ENCODE measurements around the gene SMARCD1. TPM values are rescaled to one million over a fixed set of nuclear protein-coding genes. Genes with fewer than 3 reads are reported as not detected.

Gene SMARCD1
- polyA plus RNA-seq, 2 donors, result 9.8 to 17.8 TPM

DNA sequence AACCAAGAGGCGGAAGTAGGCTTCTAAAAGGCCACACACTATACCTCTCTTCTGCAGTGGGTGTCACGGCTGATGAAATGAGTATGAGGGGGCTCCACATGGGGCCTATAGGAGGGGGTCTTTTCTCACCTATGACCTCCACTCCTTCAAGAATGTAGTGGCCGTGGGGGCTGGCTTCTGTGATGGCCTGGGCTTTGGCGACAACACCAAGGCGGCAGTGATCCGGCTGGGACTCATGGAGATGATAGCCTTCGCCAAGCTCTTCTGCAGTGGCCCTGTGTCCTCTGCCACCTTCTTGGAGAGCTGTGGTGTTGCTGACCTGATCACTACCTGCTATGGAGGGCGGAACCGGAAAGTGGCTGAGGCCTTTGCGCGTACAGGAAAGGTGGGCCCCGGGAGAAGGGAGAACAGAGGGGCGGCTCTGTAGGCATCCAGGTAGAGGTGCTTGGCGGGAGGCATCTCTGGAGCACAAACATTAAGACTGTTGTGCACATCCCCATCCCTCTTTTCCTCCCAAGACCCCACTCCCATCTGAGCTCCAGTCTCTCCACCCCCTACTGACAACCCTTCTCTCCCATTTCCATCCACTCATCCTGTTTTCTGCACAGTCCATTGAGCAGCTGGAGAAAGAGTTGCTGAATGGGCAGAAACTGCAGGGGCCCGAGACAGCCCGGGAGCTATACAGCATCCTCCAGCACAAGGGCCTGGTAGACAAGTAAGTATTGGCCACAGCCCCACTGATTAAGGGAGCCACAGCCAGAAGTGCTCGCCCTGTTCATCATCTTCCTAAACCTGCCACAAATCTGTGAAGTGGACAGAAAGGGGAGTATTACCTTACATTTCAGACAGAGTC is 22.5 kb downstream of the SMARCD1 start:
- Histone ChIP-seq H3K9me3 (ENCODE audit: control insufficient read depth in 2 of 2, insufficient read depth in 1 of 2, low read depth in 1 of 2, low read length in 1 of 2) (no peaks in the 10 kb centered on the region), H3K27me3 (ENCODE audit: control insufficient read depth in 1 of 2, insufficient read depth in 2 of 2, low read length in 2 of 2) (no peaks in the 10 kb centered on the region), H3K36me3 (ENCODE audit: control insufficient read depth in 2 of 2, insufficient read depth in 2 of 2, low read length in 1 of 2) (no peaks in the 10 kb centered on the region), H3K27ac (ENCODE audit: low read depth in 2 of 2, low read length in 1 of 2) (no peak overlapping the region), H3K4me1 (ENCODE audit: control insufficient read depth in 2 of 2, insufficient read depth in 2 of 2, low read length in 1 of 2) (peaks cover 2 to 23% of the 10 kb centered on the region in 2 donors), H3K4me3 (ENCODE audit: low read depth in 1 of 2, low read length in 2 of 2) (no peak overlapping the region)
- 96% methylated on average over 17 of the region's 17 CpGs for WGBS, 2 donors

DNA sequence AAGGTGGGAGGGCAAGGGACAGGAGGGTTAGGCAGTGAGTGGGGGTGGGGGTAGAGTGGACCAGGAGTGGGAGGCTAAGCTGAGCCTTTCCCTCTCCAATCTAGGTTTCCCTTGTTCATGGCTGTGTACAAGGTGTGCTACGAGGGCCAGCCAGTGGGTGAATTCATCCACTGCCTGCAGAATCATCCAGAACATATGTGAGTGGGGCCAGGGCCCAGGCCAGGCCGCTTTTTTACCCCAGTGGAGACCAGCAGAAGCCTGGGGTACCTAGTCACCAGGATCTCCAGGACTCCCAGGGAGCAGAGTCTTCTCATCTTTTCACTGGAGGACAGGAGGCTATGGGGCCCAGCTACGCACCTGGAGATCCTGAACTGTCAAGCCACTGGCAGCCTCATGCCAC is 24.2 kb downstream of the SMARCD1 start:
- Histone ChIP-seq H3K27ac (ENCODE audit: low read depth in 2 of 2, low read length in 1 of 2) (peak overlapping the region; percentile 83 to 92), H3K27me3 (ENCODE audit: control insufficient read depth in 1 of 2, insufficient read depth in 2 of 2, low read length in 2 of 2) (no peaks in the 10 kb centered on the region), H3K4me3 (ENCODE audit: low read depth in 1 of 2, low read length in 2 of 2) (no peak overlapping the region), H3K36me3 (ENCODE audit: control insufficient read depth in 2 of 2, insufficient read depth in 2 of 2, low read length in 1 of 2) (no peaks in the 10 kb centered on the region), H3K4me1 (ENCODE audit: control insufficient read depth in 2 of 2, insufficient read depth in 2 of 2, low read length in 1 of 2) (peaks cover 2 to 18% of the 10 kb centered on the region in 2 donors), H3K9me3 (ENCODE audit: control insufficient read depth in 2 of 2, insufficient read depth in 1 of 2, low read depth in 1 of 2, low read length in 1 of 2) (no peaks in the 10 kb centered on the region)
- 89 to 98% methylated on average over 3 of the region's 3 CpGs for whole genome bisulfite sequencing, 2 donors

DNA sequence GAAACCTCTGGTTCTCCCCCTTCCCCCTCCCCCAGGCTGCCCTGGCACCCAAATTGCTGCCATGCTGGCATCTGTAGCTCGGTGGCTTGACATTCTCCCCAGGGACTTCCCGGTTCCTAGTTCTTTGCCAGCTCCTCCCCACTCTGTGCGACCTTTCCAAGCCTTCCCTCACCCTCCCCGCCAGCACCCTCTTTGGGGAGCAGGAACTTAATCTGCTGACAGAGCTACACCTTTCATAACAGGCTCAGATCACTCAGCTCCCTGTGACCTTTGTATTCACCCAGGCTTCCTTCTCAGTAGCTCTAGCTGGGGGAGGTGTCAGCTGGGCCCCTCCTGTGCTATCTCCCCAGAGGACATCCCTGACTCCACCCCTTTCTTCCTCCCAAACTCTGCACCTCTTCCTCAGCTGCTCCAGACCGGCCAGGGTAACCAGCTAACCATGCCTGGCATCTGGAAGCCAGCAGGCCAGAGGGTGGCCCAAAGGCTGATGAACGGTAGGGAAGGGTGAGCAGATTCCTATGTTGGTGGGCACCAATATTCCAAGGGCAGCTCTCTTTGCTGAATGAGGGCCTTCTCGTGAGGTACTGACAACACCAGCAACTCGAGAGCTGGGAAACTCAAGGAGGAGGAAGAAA is 25.1 kb downstream of the SMARCD1 start:
- WGBS, 2 donors, result 36 to 37% methylated on average over 8 of the region's 8 CpGs
- Histone ChIP-seq H3K9me3 (ENCODE audit: control insufficient read depth in 2 of 2, insufficient read depth in 1 of 2, low read depth in 1 of 2, low read length in 1 of 2) (no peaks in the 10 kb centered on the region), H3K4me1 (ENCODE audit: control insufficient read depth in 2 of 2, insufficient read depth in 2 of 2, low read length in 1 of 2) (peaks cover 2 to 14% of the 10 kb centered on the region in 2 donors), H3K27ac (ENCODE audit: low read depth in 2 of 2, low read length in 1 of 2) (peak overlapping the region; percentile 83 to 92), H3K27me3 (ENCODE audit: control insufficient read depth in 1 of 2, insufficient read depth in 2 of 2, low read length in 2 of 2) (no peaks in the 10 kb centered on the region), H3K4me3 (ENCODE audit: low read depth in 1 of 2, low read length in 2 of 2) (no peak overlapping the region), H3K36me3 (ENCODE audit: control insufficient read depth in 2 of 2, insufficient read depth in 2 of 2, low read length in 1 of 2) (no peaks in the 10 kb centered on the region)

DNA sequence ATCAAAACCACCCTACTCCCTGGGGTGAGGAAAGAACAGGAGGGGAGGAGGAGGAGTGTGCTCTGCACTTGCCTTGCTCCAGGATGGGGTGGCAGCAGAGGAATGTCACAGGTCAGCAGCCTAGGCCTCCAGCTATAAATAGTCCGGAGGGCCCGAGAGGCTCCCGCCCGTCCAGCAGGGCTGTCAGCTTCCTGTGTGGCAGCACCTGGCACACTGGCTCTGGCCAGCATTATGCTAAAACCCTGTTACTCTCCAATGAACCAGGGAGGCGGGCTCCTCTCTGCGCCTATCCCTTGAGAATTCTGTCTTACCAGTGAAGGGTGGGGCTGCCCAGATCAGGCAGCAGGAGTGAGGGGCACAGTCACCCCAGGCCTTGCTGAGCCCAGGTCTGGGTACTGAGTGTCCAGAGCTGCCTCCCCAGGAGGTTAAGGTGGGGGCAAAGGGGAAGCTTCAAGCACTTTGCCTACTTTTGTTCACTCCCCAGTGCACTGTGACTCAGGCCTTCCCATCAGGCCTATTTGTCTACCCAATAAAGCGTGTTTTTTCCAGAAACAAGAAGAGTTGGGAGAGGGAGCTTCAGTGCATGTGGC is 25.7 kb downstream of the SMARCD1 start:
- 21 to 28% methylated on average over 7 of the region's 7 CpGs for WGBS, 2 donors
- no peaks in the 10 kb centered on the region for H3K27me3 ChIP-seq (ENCODE audit: control insufficient read depth in 1 of 2, insufficient read depth in 2 of 2, low read length in 2 of 2)
- H3K4me3 ChIP-seq (ENCODE audit: low read depth in 1 of 2, low read length in 2 of 2), result no peak overlapping the region
- H3K9me3 ChIP-seq (ENCODE audit: control insufficient read depth in 2 of 2, insufficient read depth in 1 of 2, low read depth in 1 of 2, low read length in 1 of 2), result no peaks in the 10 kb centered on the region
- no peaks in the 10 kb centered on the region for H3K36me3 ChIP-seq (ENCODE audit: control insufficient read depth in 2 of 2, insufficient read depth in 2 of 2, low read length in 1 of 2)
- H3K27ac ChIP-seq (ENCODE audit: low read depth in 2 of 2, low read length in 1 of 2), result peak overlapping the region; percentile 83 to 92
- H3K4me1 ChIP-seq (ENCODE audit: control insufficient read depth in 2 of 2, insufficient read depth in 2 of 2, low read length in 1 of 2), result peaks cover 2 to 14% of the 10 kb centered on the region in 2 donors

DNA sequence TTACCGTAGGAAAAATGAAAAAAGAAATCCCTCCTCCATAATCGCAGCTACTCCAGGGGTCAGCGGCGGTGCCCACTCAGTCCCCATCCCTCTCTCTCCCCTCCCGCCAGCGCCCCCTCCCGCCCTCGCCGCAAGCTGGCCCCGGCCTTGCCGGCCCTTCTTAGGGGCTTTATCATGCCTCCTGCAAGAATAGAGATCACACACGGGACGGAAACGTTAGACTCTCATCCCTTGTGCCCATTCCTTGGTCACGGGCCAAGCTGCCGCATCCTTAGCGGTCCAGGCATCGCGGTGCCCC is 26.2 kb downstream of the SMARCD1 start:
- 9 to 12% methylated on average over 19 of the region's 19 CpGs for WGBS, 2 donors
- Histone ChIP-seq H3K27me3 (ENCODE audit: control insufficient read depth in 1 of 2, insufficient read depth in 2 of 2, low read length in 2 of 2) (no peaks in the 10 kb centered on the region), H3K27ac (ENCODE audit: low read depth in 2 of 2, low read length in 1 of 2) (peak overlapping the region; percentile 83 to 92), H3K9me3 (ENCODE audit: control insufficient read depth in 2 of 2, insufficient read depth in 1 of 2, low read depth in 1 of 2, low read length in 1 of 2) (no peaks in the 10 kb centered on the region), H3K36me3 (ENCODE audit: control insufficient read depth in 2 of 2, insufficient read depth in 2 of 2, low read length in 1 of 2) (no peaks in the 10 kb centered on the region), H3K4me1 (ENCODE audit: control insufficient read depth in 2 of 2, insufficient read depth in 2 of 2, low read length in 1 of 2) (peaks cover 2 to 14% of the 10 kb centered on the region in 2 donors), H3K4me3 (ENCODE audit: low read depth in 1 of 2, low read length in 2 of 2) (peak overlapping the region; percentile 4 to 80)

DNA sequence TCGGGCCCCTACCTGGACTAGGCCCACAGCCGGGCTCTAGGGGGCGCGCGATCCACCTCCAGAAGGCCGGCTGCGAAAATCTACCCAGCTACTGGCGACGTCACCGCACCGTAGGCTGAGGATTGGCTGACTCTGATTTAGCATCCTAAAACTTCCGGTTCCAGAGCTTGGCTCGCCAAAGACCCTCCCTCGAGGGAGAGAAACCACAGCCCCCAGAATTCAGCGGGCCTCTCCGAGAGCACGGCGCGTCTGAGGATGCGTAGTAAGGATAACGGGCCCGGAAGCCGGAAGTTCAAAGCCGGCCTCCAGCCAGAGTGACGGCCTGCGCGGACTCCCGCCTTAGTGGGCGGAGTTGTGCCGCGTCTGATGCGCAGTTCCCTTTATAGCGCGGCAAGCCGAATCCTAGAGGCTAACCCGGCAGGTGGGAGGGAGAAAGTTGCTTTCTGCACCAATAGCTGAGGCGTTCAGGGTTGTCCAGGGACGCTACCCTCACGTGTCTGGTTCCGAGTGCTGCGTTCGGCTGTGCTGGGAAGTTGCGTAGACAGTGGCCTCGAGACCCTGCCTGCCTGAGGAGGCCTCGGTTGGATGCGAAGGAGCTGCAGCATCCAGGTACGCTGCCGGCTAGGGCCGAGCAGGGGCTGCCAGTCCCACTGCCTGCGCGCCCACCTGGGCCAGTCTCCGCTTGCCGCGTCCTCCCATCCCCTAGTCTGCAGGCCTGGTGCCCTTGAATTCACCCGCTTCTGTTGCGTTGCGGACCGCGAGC is 26.7 kb downstream of the SMARCD1 start, which contains the start of gene COX14:
TSS of gene COX14 (plus strand) at position 544 of the 763 bp plus-strand sequence. CDS start 7,808 bp downstream, outside the sequence.
- Histone ChIP-seq H3K9me3 (ENCODE audit: control insufficient read depth in 2 of 2, insufficient read depth in 1 of 2, low read depth in 1 of 2, low read length in 1 of 2) (no peaks in the 10 kb centered on the region), H3K4me3 (ENCODE audit: low read depth in 1 of 2, low read length in 2 of 2) (peak within 1 kb of the TSS; percentile 80 to 87), H3K4me1 (ENCODE audit: control insufficient read depth in 2 of 2, insufficient read depth in 2 of 2, low read length in 1 of 2) (peaks cover 2 to 14% of the 10 kb centered on the region in 2 donors), H3K36me3 (ENCODE audit: control insufficient read depth in 2 of 2, insufficient read depth in 2 of 2, low read length in 1 of 2) (no peaks in the 10 kb centered on the region), H3K27me3 (ENCODE audit: control insufficient read depth in 1 of 2, insufficient read depth in 2 of 2, low read length in 2 of 2) (no peaks in the 10 kb centered on the region), H3K27ac (ENCODE audit: low read depth in 2 of 2, low read length in 1 of 2) (peak within 1 kb of the TSS; percentile 94 to 99)
- 0% methylated on average over 59 of the region's 59 CpGs for WGBS, 2 donors

DNA sequence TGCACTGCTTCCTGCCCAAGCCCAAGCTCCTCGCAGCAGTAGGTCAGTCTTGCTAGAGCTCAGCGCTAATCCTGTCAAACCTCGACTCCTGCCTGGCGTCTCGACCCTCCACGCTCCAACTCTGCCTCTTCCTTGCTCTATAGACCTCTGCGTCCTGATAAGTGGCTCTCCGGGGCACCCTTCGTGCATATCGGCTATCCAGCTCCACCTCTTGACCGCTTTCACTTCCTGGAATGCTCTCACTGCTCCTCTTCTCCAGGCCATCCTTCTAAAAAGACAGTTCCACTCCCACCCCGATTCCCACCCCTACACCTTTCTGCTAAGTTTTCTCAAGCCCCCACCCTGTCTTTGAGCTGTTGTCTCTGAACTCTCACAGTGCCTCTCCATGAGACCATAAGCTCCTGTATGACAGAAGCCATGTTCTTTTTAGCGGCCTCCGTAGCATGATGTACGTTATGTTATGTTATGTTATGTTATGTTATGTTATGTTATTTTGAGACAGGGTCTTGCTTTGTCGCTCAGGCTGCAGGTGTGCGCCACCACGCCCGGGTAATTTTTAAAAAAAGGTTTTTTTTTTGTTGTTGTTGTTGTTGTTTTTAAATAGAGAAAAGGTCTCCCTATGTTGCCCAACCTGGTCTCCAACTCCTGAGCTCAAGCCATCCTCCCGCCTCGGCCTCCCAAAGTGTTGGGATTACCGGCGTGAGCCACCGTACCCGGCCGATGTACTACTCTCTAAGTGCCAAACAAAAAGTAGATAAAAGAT is 27.5 kb downstream of the SMARCD1 start:
- peak overlapping the region; percentile 80 to 87 for H3K4me3 ChIP-seq (ENCODE audit: low read depth in 1 of 2, low read length in 2 of 2)
- 9 to 18% methylated on average over 26 of the region's 26 CpGs for WGBS, 2 donors

DNA sequence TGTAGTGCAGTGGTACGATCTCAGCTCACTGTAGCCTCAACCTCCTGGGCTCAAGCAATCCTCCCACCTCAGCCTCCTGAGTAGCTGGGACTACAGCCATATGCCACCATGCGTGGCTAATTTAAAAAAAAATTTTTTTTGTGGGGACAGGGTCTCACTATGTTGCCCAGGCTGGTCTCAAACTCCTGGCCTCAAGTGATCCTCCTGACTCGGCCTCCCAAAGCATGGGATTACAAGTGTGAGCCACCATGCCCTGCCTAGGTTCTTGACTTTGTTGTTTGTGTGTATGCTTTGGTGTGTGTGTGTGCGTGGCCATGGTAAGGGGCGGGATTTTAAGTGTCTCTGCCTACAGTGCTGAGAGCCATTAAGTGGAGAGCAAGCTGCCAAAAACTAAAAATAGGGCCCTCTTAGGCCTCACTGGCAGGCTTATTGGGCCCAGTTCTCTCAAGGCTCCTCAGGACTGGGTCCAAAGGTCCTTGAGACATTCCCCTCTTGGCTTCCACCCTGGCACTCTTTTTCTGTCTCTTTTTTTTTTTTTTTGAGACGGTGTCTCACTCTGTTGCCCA is 32.0 kb downstream of the SMARCD1 start:
- no peak overlapping the region for H3K27ac ChIP-seq (ENCODE audit: low read depth in 2 of 2, low read length in 1 of 2)
- H3K4me1 ChIP-seq (ENCODE audit: control insufficient read depth in 2 of 2, insufficient read depth in 2 of 2, low read length in 1 of 2), result peaks cover 0 to 2% of the 10 kb centered on the region in 2 donors
- peaks cover 0 to 10% of the 10 kb centered on the region in 2 donors for H3K36me3 ChIP-seq (ENCODE audit: control insufficient read depth in 2 of 2, insufficient read depth in 2 of 2, low read length in 1 of 2)
- no peaks in the 10 kb centered on the region for H3K9me3 ChIP-seq (ENCODE audit: control insufficient read depth in 2 of 2, insufficient read depth in 1 of 2, low read depth in 1 of 2, low read length in 1 of 2)
- H3K4me3 ChIP-seq (ENCODE audit: low read depth in 1 of 2, low read length in 2 of 2), result no peak overlapping the region
- 84 to 88% methylated on average over 5 to 6 of the region's 6 CpGs for WGBS, 2 donors
- H3K27me3 ChIP-seq (ENCODE audit: control insufficient read depth in 1 of 2, insufficient read depth in 2 of 2, low read length in 2 of 2), result no peaks in the 10 kb centered on the region

More for the DNA sequence above, 27.5 kb downstream of the SMARCD1 start:
- no peaks in the 10 kb centered on the region for H3K9me3 ChIP-seq (ENCODE audit: control insufficient read depth in 2 of 2, insufficient read depth in 1 of 2, low read depth in 1 of 2, low read length in 1 of 2)
- no peaks in the 10 kb centered on the region for H3K27me3 ChIP-seq (ENCODE audit: control insufficient read depth in 1 of 2, insufficient read depth in 2 of 2, low read length in 2 of 2)
- no peaks in the 10 kb centered on the region for H3K36me3 ChIP-seq (ENCODE audit: control insufficient read depth in 2 of 2, insufficient read depth in 2 of 2, low read length in 1 of 2)
- peak overlapping the region; percentile 94 to 99 for H3K27ac ChIP-seq (ENCODE audit: low read depth in 2 of 2, low read length in 1 of 2)
- peaks cover 2 to 14% of the 10 kb centered on the region in 2 donors for H3K4me1 ChIP-seq (ENCODE audit: control insufficient read depth in 2 of 2, insufficient read depth in 2 of 2, low read length in 1 of 2)
